HFF-Myc (cell line): Measurements from ENCODE around the gene TRAPPC2L.

Experiments used
- DNase-seq: peaks from one replicate; pipeline ENCODE4 v3.0.0-alpha.2; 2011; ENCODE audit warnings: low read depth; ENCODE audit errors: extremely low read depth
- H3K4me3 ChIP-seq: replicated peaks from 2 replicates; pipeline ENCODE4 v1.5.1; 2011; ENCODE audit warnings: low read depth, mild to moderate bottlenecking, control low read depth, low read length
- CTCF ChIP-seq: IDR thresholded peaks from 2 replicates; pipeline ENCODE4 v1.5.1; 2012; ENCODE audit warnings: mild to moderate bottlenecking, low read depth, low read length, control low read depth; ENCODE audit errors: missing control alignments

The TRAPPC2L gene

DNA sequence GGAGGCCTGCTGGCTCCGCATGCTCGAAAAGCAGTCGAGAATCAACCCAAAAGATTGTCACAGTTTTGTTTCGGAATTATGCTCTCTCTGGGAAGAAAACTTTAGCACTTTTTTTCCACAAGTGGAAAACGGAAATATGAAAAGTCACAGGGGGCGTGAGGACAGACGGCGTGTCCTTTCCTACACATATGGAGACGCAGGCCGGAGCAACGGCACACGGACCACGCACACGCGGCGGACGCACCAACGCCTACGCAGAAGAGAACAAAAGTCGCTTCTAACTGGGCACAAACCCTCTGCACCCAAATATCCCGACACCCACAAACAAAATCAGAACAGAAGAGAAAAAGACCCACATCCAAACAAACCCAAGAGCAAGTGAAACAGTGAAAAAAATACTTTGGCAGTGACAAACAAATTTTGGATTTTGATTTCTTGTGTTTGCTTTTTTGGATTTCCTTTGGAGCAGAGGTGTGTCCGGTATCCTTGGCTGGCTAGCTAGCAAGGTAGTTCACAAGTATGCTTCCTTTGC lies 18.8 kb downstream of the TRAPPC2L start:
- no peak for TF ChIP-seq CTCF
- DNase-seq = no peak

GRCh38 chr16:88876942-88877526 lies 20.1 kb downstream of the TRAPPC2L start:
- TF ChIP-seq CTCF = no peak
- no peak for DNase-seq
- H3K4me3 ChIP-seq = no peak overlapping the region

More for the DNA sequence above, 18.8 kb downstream of the TRAPPC2L start:
- H3K4me3 ChIP-seq = no peak overlapping the region

DNA sequence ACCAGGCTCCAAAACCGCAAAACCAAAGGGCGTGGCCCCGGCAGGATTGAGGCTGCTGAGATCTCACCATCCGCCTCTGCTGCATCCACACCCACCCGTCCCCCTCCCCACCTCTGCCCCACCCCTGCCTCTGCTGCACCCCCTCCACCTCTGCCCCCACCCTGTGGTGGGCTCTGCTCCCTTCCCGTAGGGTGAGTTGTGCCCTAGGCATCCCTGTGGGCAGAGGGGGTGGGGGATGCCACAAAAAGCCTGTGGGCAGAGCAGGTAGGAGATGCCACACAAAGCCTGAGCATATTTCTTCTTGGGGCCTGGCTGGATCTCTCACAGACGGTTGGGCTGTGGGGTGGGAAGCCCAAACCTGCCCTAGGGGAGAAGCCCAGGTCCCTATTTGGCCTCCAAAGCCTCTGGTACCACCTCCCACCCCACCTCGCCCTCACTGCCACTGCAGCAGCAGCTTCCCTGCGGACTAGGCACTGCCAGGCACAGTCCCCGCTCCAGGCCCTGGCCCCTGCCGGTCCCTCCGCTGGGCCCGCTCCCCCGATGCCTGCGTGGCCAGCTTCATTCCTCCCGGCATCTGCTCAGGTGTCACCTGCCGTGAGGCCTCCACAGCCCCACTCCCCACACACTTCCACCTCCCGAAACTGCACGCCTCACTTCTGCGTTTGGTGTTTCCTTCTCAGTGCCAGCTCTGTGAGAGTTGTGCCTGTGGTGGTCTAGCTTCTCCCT lies 20.8 kb downstream of the TRAPPC2L start:
- DNase-seq = no peak
- H3K4me3 ChIP-seq = no peak overlapping the region
- TF ChIP-seq CTCF = no peak

GRCh38 chr16:88878356-88878755 lies 21.4 kb downstream of the TRAPPC2L start:
- no peak for DNase-seq
- no peak overlapping the region for H3K4me3 ChIP-seq
- TF ChIP-seq CTCF = no peak

DNA sequence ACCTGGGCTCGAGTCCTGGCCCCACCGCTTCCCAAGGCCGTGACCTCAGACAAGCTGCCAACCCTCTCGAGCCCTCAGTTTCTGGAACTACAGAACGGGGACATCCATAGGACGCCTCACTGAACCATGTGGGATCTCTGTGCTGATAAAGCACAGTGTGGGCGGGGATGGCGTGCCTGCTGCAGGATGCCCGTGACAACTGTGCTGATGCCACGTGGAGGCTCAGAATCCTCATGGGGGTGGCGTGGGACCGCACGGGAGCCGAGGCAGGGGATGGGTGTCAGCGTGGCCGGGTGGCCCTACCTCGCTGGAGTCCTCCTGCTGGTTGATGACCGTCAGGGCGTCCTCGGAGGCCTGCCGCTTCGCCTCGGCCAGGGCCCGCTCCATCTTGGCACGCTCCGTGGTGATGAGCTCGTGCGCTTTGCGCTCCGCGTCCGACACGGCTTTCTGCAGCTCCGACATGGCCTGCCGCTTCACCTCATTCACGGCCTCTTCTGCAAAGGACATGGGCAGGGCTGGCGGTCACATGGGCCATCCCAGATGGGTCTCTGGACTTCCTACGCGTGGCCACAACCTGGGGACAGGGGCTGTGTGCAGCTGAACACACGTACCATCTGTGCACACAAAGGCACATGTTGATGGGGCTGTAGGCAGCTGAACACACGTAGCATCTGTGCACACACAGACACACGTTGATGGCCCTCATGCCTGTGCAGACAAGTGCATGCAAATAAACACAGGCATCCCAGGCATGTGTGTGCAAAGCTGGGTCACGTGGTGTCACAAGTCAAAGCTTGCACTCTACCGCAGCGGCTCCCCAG lies 22.2 kb downstream of the TRAPPC2L start:
- H3K4me3 ChIP-seq = no peak overlapping the region
- no peak for DNase-seq
- no peak for TF ChIP-seq CTCF

DNA sequence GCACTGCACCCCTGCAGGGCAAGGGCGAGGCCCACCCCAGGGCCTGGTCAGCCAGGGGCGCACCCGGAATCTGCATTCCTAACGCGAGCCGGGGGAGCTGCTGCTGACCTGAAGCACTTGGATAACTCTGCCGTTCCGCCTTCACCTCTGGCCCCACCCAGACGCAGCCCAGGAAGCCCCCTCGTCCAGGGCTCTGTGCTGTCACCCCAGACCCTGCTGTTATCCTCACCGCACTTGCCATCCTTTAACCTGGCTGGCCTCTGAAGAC lies 22.8 kb downstream of the TRAPPC2L start:
- H3K4me3 ChIP-seq = no peak overlapping the region
- no peak for TF ChIP-seq CTCF
- no peak for DNase-seq
